SU-DHL-6 (cell line): ENCODE results near the gene MST1R.

Experiments used
- H2AFZ ChIP-seq: fragments of 200-600 bp; sonication (generic); 2 replicates; pipeline ENCODE4 v1.6.1; 2014; ENCODE audit warnings: low read depth, mild to moderate bottlenecking, moderate library complexity, mixed read lengths, antibody characterized with exemption, low read length; ENCODE audit not compliant: severe bottlenecking
- H3F3A ChIP-seq: fragments of 200-600 bp; shearing (Covaris generic); 2 replicates; pipeline ENCODE4 v1.6.0; 2016; ENCODE audit warnings: antibody characterized with exemption, mild to moderate bottlenecking; ENCODE audit not compliant: insufficient read depth
- H3K27ac ChIP-seq: fragments of 200-600 bp; sonication (generic); 2 replicates; pipeline ENCODE4 v1.5.1; 2016; ENCODE audit warnings: low read depth, mild to moderate bottlenecking, low read length, moderate library complexity, mixed read lengths
- H3K27me3 ChIP-seq: fragments of 200-600 bp; sonication (generic), shearing (Covaris generic); 2 replicates; pipeline ENCODE4 v1.6.0; 2014; ENCODE audit warnings: mild to moderate bottlenecking, low read length
- H3K36me3 ChIP-seq: fragments of 200-600 bp; sonication (generic); 2 replicates; pipeline ENCODE4 v1.6.1; 2014; ENCODE audit warnings: mild to moderate bottlenecking, low read length, mixed read lengths
- H3K4me2 ChIP-seq: fragments of 300-600, 200-600 bp; shearing (Covaris generic), sonication (generic); 2 replicates; pipeline ENCODE4 v1.6.0; 2014; ENCODE audit warnings: low read length, low read depth, mild to moderate bottlenecking; ENCODE audit not compliant: poor library complexity, severe bottlenecking
- H3K4me3 ChIP-seq: fragments of 200-600 bp; sonication (generic); 2 replicates; pipeline ENCODE4 v1.5.1; 2014; ENCODE audit warnings: antibody characterized with exemption, low read length, mild to moderate bottlenecking, mixed read lengths; ENCODE audit not compliant: insufficient read depth, poor library complexity, severe bottlenecking
- H3K79me2 ChIP-seq: fragments of 200-600 bp; sonication (generic); 2 replicates; pipeline ENCODE4 v1.6.1; 2014; ENCODE audit warnings: mild to moderate bottlenecking, low read length, moderate library complexity; ENCODE audit not compliant: insufficient read depth
- H3K9ac ChIP-seq: fragments of 200-600 bp; sonication (generic); 2 replicates; pipeline ENCODE4 v1.7.0; 2014; ENCODE audit warnings: mild to moderate bottlenecking, low read length
- H3K9me2 ChIP-seq: fragments of 200-600 bp; sonication (generic); replicated peaks from 2 replicates; pipeline ENCODE4 v1.6.1; 2014; ENCODE audit warnings: low read length; ENCODE audit not compliant: insufficient read depth
- H3K9me3 ChIP-seq: fragments of 200-600 bp; sonication (generic); 2 replicates; pipeline ENCODE4 v1.6.1; 2014; ENCODE audit warnings: low read length, mixed read lengths; ENCODE audit not compliant: insufficient read depth
- H4K20me1 ChIP-seq: fragments of 200-600 bp; sonication (generic); 2 replicates; pipeline ENCODE4 v1.6.1; 2014; ENCODE audit warnings: low read depth, mild to moderate bottlenecking, antibody characterized with exemption, low read length, moderate library complexity, mixed read lengths
- EZH2phosphoT487 ChIP-seq: fragments of 200-600 bp; sonication (generic), shearing (Covaris generic); conservative IDR thresholded peaks from 2 replicates; pipeline ENCODE4 v1.6.1; 2018; ENCODE audit warnings: mild to moderate bottlenecking, antibody characterized with exemption, low read length, moderate library complexity, mixed read lengths
- TF ChIP-seq, protein P1 (sequence below): fragments of 200-600 bp; sonication (generic); IDR thresholded peaks from one replicate; pipeline ENCODE4 v1.5.1; 2017; ENCODE audit warnings: antibody characterized with exemption, mild to moderate bottlenecking, low read length, moderate library complexity; ENCODE audit not compliant: insufficient read depth, poor library complexity, severe bottlenecking

Gene MST1R

DNA sequence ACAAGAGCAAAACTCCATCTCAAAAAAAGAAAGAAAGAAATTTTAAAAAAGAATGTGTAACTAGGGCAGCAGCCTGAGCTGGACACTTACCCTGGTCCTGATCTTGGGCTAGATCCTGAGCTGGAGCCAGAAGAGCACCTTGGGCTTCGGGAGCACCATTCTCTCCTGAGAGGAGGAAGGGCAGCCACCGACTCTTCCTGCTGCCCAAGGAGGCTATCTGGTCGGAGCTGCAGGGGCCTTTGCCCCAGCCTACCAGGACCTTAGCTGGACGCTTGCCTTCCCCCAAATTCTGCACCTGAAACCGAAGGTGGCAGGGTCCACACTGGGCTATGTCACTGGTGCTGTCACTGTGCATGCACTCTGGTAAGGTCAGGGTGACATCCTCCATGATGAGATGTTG lies 27.1 kb downstream of the MST1R start:
- no peaks in the 10 kb centered on the region for H3F3A ChIP-seq
- no peaks in the 10 kb centered on the region for H3K36me3 ChIP-seq
- H3K9me2 ChIP-seq, result no peaks in the 10 kb centered on the region
- H3K27ac ChIP-seq, result no peak overlapping the region
- H3K9me3 ChIP-seq, result no peaks in the 10 kb centered on the region
- H3K9ac ChIP-seq, result no peak overlapping the region
- H2AFZ ChIP-seq, result no peak overlapping the region
- H3K4me3 ChIP-seq, result no peak overlapping the region
- no peaks in the 10 kb centered on the region for H4K20me1 ChIP-seq
- H3K79me2 ChIP-seq, result no peaks in the 10 kb centered on the region
- TF ChIP-seq EZH2phosphoT487, result no peak
- TF ChIP-seq, protein P1, sequence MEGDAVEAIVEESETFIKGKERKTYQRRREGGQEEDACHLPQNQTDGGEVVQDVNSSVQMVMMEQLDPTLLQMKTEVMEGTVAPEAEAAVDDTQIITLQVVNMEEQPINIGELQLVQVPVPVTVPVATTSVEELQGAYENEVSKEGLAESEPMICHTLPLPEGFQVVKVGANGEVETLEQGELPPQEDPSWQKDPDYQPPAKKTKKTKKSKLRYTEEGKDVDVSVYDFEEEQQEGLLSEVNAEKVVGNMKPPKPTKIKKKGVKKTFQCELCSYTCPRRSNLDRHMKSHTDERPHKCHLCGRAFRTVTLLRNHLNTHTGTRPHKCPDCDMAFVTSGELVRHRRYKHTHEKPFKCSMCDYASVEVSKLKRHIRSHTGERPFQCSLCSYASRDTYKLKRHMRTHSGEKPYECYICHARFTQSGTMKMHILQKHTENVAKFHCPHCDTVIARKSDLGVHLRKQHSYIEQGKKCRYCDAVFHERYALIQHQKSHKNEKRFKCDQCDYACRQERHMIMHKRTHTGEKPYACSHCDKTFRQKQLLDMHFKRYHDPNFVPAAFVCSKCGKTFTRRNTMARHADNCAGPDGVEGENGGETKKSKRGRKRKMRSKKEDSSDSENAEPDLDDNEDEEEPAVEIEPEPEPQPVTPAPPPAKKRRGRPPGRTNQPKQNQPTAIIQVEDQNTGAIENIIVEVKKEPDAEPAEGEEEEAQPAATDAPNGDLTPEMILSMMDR, result no peak
- no peak overlapping the region for H3K4me2 ChIP-seq
- H3K27me3 ChIP-seq, result no peaks in the 10 kb centered on the region

DNA sequence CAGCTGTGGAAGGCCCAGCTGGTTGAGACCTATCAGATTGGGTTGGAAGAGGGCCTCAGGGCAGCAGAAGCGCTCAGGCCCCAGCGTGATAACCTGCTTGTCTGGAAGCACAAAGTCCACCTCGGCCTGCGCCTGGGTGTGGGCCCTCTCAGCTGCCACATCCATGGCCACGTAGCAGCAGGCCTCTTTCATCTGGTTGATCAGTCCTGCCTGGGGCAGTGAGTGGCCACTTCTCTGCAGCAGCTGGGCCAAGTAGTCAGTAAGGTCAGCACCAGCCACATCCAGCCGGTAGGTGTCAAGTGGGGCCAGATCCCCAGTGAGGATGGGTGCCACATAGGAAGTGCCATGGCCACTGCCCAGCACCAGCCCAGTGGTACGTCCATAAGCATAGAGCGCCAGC lies 30.1 kb downstream of the MST1R start:
- H3K27me3 ChIP-seq, result no peaks in the 10 kb centered on the region
- H3K9me3 ChIP-seq, result no peaks in the 10 kb centered on the region
- H3K9ac ChIP-seq, result no peak overlapping the region
- no peaks in the 10 kb centered on the region for H3K79me2 ChIP-seq
- H4K20me1 ChIP-seq, result no peaks in the 10 kb centered on the region
- no peak overlapping the region for H3K4me2 ChIP-seq
- no peak overlapping the region for H2AFZ ChIP-seq
- no peak overlapping the region for H3K27ac ChIP-seq
- H3K36me3 ChIP-seq, result no peaks in the 10 kb centered on the region
- no peaks in the 10 kb centered on the region for H3F3A ChIP-seq
- TF ChIP-seq, protein P1, result no peak
- no peak for TF ChIP-seq EZH2phosphoT487
- no peak overlapping the region for H3K4me3 ChIP-seq
- H3K9me2 ChIP-seq, result no peaks in the 10 kb centered on the region

DNA sequence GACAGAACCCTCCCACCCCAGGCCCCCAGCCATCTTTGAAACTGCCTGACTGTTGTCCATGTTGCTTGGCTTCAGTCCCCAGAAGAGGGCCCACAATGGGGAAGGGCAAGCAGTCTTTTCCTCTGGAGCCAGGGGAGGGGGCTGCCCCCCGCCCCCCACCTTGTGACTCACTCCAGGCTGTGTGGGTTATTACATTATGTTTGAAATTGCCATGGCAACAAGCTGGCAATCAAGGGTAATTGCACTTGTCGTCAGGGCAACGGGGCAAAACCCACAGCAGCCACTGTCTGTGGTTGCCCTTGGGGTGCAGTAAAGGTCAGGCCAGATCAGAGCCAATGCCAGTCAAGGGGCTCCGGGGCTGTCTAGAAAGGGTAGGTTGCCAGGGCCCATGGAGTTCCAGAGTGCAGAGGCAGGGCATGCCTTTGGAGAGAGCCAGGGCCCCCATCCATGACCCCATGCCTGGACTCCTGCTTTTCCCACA lies 30.8 kb downstream of the MST1R start:
- Histone ChIP-seq H2AFZ (no peak overlapping the region), H4K20me1 (no peaks in the 10 kb centered on the region), H3K9me3 (no peaks in the 10 kb centered on the region), H3K79me2 (no peaks in the 10 kb centered on the region), H3K4me2 (no peak overlapping the region), H3K36me3 (no peaks in the 10 kb centered on the region), H3K27ac (no peak overlapping the region), H3F3A (no peaks in the 10 kb centered on the region), H3K27me3 (no peaks in the 10 kb centered on the region), H3K9me2 (no peaks in the 10 kb centered on the region), H3K4me3 (no peak overlapping the region), H3K9ac (no peak overlapping the region)
- TF ChIP-seq, protein P1, result no peak
- TF ChIP-seq EZH2phosphoT487, result no peak
